ENCODE results near the gene NBEAL2.

DNA sequence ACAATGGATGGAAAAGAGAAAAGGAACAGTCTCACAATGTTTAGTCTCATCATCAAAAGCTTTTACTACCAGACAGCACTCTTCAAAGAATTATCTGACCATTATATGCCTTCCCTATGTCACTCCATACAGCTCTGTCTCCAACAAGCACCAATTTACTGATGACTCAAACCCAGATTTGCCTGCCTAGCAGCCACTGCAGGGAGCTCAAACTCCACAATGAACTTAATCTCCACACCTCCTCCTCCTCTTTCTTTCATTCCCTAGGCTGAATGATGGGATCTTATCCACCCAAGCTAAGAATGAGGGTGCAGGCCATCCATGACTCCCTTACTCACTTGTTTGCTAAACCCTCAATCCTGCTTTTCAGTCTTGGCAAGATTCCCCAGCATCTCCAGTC lies 45.5 kb downstream of the NBEAL2 start:
- TF ChIP-seq OSR1 (CRISPR knock-in tag; IDR thresholded peaks at IDR 0.05) (no peak), PPARA (CRISPR knock-in tag; IDR thresholded peaks at IDR 0.05; ENCODE audit: borderline replicate concordance) (no peak), ARNTL (CRISPR knock-in tag; IDR thresholded peaks at IDR 0.05; ENCODE audit: borderline replicate concordance, low read depth) (no peak), ZNF70 (CRISPR knock-in tag; IDR thresholded peaks at IDR 0.05) (no peak), SNAI2 (CRISPR knock-in tag; IDR thresholded peaks at IDR 0.05) (no peak), GLIS3 (CRISPR knock-in tag; IDR thresholded peaks at IDR 0.05) (no peak), ZFP30 (CRISPR knock-in tag; IDR thresholded peaks at IDR 0.05) (no peak), TOX (CRISPR knock-in tag; IDR thresholded peaks at IDR 0.05; ENCODE audit: borderline replicate concordance) (no peak), RARB (CRISPR knock-in tag; IDR thresholded peaks at IDR 0.05) (no peak)
- TF ChIP-seq, protein P1, sequence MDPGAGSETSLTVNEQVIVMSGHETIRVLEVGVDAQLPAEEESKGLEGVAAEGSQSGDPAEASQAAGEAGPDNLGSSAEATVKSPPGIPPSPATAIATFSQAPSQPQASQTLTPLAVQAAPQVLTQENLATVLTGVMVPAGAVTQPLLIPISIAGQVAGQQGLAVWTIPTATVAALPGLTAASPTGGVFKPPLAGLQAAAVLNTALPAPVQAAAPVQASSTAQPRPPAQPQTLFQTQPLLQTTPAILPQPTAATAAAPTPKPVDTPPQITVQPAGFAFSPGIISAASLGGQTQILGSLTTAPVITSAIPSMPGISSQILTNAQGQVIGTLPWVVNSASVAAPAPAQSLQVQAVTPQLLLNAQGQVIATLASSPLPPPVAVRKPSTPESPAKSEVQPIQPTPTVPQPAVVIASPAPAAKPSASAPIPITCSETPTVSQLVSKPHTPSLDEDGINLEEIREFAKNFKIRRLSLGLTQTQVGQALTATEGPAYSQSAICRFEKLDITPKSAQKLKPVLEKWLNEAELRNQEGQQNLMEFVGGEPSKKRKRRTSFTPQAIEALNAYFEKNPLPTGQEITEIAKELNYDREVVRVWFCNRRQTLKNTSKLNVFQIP (CRISPR knock-in tag; IDR thresholded peaks at IDR 0.05; ENCODE audit: borderline replicate concordance, low read depth): no peak
